NCI-H2227 (cell line): ENCODE measurements around the gene XRCC3.

Source experiments
- DNase-seq: peaks from one replicate; lab custom pipeline; 2025; ENCODE audit not compliant: unreplicated experiment; lab: John Stamatoyannopoulos, UW

Gene XRCC3

GRCh38 chr14:103715052-103716000, at the start of gene XRCC3, which contains the start of gene ZFYVE21:
Gene XRCC3, minus strand, starts transcription at chr14:103715451. Its CDS starts 4,364 bp downstream, at chr14:103711087.
Gene ZFYVE21, plus strand, starts transcription at chr14:103715810. Its CDS starts 32 bp downstream, at chr14:103715842.
- peak; percentile 99 for DNase-seq

DNA sequence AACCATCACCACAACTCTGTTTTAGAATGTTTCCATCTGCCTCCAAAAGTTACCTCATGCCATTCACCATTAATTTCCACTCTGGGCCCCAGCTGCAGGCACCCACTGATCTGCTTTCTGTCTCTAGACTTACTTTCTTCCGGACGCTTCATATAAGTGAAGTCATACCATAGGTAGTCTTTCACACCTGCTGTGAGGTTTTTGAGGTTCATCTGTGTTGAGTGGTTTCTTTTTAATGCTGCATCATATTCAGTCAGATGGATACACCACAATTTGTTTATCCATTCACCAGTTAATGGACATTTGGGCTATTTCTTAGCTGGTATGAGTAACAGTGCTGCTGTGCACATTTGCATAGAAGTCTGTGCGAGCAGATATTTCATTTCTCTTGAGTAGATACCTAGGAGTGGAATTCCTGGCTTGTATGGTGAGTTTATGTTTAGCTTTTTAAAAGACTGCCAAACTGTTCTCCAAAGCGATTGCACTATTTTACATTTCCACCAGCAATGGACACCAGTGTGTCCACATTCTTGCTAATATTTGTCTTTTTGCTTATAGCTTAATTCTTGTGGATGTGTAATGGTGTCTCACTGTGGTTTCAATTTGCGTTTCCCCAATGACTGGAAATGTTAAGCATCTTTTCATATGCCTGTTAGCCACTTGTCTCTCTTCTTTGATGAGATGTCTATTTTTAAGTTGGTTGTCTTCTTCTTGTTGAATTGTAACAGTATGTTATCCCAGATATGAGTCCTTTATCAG, 48.7 kb upstream of the XRCC3 start:
- no peak for DNase-seq

DNA sequence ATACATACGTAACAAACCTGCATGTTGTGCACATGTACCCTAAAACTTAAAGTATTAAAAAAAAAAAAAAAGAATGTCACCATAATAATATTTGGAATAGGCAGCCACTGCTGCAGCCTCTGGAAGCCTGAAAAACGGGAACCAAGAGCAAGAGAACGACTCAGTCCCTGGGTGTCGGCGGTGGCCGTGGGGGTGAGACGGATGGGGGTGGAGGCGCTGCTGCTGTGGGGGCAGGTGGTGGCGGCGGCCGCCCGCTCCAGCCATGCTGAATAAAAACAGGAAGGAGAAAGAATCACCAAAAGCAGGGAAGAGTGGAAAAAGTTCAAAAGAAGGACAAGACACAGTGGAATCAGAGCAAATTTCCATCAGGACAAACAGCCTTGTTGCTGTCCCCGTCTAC, 47.3 kb upstream of the XRCC3 start:
- DNase-seq = no peak

- no peak for DNase-seq
Observed at GRCh38 chr14:103762036-103762435, 46.8 kb upstream of the XRCC3 start.

DNA sequence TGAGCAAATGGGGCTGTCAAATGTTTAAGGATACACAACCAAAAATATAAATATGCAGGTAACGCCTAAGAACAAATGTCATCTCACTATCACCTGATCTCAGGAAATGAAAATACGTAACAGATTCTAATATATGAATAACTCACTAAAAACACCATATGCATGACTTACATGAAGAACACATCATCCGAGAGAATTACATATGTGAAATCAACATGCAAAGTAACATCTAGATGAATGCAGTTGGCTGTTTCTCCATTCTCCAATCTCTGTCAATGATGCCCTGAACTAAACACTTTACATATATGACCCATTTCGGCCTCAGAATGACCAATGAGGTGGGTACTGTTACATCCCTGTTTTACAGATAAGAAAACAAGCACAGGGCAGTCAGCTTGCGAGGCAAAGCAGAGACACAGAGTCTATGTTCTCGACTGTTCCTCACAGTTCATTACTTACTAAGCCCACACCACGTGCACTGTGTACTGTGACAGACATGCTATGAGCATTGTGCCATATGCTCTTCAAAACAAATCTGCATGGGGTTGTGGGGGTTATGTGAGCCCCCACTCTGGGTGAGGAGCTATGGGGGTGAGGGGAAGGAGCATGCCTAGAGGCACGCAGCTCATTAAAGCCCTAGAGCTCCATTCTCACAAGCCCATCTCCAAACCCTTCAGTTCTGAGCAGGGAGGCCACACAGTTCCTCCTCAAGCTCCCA, 43.0 kb upstream of the XRCC3 start:
- DNase-seq = no peak

GRCh38 chr14:103755060-103755459, 39.8 kb upstream of the XRCC3 start:
- no peak for DNase-seq

GRCh38 chr14:103753774-103754173, 38.5 kb upstream of the XRCC3 start:
- no peak for DNase-seq

DNA sequence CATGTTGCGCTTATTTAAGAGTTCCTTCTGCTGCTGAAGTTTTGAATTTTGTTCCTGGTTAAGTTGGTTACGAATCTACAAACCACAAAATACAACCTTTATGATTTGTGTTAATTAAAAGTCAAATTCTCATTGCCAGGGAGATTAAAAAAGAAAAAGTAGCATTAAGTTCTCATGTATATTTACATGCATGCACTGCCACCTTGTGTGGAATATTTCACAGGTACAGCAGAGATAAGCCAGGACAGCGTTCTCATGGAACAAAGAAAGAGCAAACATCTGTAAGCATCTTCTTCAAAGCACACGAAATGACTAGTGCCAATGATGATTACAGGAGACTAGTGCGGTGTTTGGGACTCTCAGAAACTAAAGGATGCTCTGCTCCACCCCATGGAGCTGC, 34.6 kb upstream of the XRCC3 start:
- DNase-seq = no peak

DNA sequence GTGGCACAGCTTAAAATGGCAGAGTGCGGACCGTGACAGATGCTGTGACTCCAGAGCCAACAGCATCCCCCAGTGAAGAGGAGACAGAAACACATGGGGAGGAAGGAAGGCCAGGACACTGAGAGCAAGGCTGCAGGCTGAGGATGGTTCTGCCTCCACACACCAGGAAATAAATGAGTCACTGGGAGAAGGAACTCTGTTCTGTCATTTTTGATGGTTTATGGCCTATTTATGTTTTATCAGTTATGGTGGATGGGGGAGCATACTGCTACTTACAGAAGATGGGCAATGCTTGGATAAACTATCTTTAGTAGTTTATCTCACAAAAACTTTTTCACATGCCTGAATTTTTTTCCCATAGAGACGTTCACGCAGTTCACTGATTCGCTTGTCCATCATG, 34.2 kb upstream of the XRCC3 start:
- DNase-seq = no peak

- DNase-seq = no peak
Observed at GRCh38 chr14:103748534-103748857, 33.2 kb upstream of the XRCC3 start.

GRCh38 chr14:103746701-103747100, 31.4 kb upstream of the XRCC3 start:
- no peak for DNase-seq

DNA sequence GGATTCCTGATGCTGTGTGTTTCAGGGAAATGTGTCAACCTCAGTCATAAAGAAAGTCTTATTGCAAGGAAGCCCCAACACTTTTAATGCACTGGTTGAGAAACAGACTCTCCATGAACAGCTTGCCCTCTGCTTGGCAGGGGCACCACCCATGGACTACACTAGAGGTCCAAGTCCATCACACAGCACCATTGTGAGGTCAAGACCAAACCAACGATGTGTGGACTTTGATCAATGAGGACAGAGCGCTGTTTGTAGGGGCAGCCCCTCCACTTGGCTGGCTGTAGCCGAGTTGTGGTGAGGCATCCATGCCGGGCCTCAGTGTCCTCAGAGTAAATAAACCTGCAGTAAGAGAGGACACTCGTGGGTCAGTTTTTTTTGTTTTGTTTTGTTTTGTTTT, 30.2 kb upstream of the XRCC3 start:
- DNase-seq = no peak

DNA sequence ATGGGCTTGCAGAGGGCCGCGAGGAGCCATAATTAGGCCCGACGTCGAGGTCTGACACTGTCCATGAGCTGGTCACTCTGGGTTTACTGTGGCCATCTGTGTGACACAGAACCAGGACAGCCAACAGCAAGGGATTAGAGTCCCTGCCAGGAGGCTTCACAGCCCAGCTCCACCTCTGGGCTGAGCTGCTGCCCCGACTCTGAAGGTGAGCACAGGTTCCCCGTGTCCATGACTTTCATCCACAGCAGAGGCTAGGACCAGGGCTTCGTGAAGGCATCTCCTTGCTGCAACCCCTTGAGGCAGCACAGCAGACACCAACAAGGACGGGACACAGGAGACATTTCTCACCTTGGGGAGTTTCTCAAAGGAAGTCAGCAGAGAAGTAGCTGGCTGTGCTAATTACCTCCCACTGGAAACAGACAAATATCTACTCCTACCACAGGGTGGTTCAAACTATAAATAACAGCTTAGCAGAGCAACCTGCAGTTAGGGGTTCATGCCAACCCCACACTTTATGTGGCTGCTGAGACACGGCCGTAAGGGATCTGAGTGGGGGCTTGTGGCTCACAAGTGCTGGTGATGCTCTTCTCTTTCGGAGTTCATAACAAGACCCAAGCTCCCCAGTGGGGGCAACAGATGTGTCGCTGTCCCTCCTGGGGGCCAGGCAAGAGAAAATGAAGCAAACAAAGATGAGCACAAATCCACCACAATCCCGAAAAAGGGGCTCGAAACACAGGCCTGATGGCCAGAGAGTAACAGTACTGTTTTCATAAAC, 29.6 kb upstream of the XRCC3 start:
- no peak for DNase-seq

DNA sequence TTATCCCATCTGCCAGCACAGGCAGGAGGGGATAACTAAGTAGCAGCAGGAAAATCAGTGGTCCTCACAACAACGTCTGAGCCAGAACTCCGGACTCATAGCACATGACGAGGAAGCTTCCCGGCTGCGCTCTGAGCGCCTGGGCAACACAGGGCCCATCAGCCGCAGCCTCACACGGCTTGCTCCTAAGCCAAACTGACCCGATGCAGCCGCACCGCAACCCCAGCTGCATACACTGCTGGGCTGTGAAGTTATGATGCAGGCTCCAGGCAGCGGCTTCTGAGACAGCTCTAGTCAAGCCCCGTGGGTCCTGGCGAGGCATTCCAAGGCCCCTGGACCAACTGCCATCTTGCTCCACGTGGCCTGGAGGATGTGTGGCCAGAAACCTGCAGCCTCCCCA, 28.4 kb upstream of the XRCC3 start:
- no peak for DNase-seq

DNA sequence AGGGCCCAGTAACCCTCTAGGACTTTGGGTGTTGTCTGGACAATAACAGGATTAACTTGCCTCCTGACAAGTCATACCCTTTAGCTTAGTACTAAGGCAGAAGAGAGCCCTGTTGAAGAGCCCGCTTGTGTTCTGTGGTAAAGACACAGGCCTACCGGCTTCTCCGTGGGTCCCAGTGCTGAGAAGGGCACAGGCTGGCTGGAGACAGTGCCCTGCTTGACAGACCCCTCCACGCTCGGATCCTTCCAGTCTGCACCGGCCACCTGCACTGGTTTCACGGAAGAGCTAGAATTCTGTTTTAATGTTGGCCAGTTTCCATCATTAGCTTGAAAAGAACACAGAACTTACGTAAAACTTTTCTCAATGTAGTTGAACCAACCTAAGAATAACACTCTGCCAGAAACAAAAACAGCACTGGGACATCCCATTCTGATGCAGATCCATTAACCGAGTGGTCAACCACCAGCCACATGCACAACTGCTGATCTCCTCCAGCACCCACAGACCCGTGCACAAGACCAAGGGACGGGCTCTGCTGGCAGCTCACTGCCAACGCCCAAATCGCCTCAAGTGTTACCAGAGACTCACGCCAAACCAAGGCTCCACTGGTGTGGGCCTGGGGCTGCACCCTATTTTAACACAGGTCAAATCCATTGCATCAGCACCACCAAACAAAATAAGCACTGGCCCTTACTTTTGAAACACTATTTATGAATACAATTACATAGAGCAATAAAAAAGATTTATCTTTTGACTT, 27.4 kb upstream of the XRCC3 start:
- no peak for DNase-seq

- DNase-seq = no peak
Observed at GRCh38 chr14:103741876-103742275, 26.6 kb upstream of the XRCC3 start.

DNA sequence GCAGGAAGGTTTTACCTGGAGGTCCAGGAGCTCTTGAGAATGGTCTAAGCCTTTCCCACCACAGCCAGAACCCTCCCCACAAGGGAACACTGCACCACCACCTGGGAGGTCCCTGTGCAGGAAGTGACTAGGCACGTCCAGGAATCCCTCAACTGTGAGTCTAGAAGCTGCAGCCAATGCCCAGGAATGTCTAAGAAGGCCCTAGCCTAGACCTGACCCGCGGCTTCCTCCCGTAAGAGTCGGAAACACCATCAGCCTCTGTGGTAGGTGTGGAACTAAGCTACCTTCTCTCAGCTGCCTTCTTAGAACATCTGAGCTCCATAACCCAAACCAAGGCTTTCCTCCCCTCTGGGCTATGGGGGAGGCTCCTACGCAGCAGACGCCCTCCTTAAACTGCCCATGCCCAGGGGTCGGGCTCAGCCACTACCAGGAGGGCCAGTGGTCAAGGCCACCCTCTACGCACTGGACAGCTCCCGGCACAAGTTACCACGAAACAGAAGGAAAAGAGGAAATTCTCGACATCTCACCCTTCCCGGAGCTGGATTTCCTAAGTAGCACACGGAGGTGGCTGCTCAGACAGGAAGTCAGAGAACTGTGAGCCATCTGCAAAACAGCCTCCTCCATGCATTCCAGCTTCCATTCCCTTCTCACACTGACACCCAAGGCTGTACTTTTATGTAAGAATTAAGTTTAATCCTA, 25.9 kb upstream of the XRCC3 start:
- no peak for DNase-seq

DNA sequence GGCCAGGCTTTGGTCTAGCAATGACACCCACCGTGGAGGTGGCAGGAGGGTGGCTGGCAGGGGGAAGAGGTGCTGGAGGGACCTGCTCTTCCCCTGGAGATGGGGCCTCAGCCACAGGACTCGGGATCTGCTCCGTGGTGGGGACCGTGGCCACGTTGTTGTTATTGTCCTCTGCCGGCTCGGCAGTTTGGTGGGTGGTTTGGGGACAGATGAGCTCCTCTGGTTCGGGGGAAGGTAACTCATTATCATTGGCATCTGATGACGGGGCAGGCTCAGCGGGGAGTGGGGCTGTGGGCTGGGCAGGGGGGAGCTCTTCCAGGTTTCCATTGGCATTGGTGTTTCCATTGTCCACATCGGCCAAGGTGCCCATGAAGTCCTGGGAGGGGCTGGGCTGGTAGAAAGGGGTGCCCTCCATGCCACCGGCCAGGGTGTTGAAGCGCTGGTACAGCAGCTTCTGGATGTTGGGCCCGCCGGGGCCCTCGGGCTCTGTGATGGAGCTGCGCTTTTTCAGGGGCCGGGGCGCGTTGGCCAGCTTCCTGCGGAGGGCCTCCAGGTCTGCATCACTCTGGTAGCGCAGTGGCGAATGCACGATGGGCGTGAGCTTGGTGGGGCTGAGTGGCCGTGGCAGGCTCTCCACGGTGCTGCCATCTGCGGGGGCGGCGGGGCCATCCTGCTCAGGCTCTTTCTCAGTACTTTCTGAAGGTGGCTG, 24.7 kb upstream of the XRCC3 start:
- DNase-seq = no peak

- no peak for DNase-seq
Observed at GRCh38 chr14:103739466-103739792, 24.2 kb upstream of the XRCC3 start.
